Suprapubic skin (tissue), 4 donors: Measurements from ENCODE around the gene YY1AP1.

ENCODE experiments used
- EP300 ChIP-seq: sonication (generic); formaldehyde crosslinking; IDR thresholded peaks from one replicate; pipeline ENCODE4 v1.6.1; 2017; ENCODE audit warnings: antibody characterized with exemption
- POLR2A ChIP-seq, 2 donors: fragments of 450-650 bp; IDR thresholded peaks; one replicate each; pipeline ENCODE4 v1.6.1; 2017; ENCODE audit warnings: antibody characterized with exemption in 2 of 2, mild to moderate bottlenecking in 2 of 2, moderate library complexity in 2 of 2
- POLR2AphosphoS5 ChIP-seq, 3 donors: sonication (generic); formaldehyde crosslinking; IDR thresholded peaks; one replicate each; pipeline ENCODE4 v1.6.1; 2017; ENCODE audit warnings: antibody characterized with exemption in 3 of 3
- TF ChIP-seq, protein P1 (sequence below), 2 donors: fragments of 200-600 bp in 1 of 2; fragments of 450-650 bp in 1 of 2; sonication (generic) in 1 of 2; IDR thresholded peaks; one replicate each; pipeline ENCODE4 v1.5.1; 2016 to 2019; ENCODE audit warnings: antibody characterized with exemption in 2 of 2, mild to moderate bottlenecking in 1 of 2, moderate library complexity in 1 of 2

DNA sequence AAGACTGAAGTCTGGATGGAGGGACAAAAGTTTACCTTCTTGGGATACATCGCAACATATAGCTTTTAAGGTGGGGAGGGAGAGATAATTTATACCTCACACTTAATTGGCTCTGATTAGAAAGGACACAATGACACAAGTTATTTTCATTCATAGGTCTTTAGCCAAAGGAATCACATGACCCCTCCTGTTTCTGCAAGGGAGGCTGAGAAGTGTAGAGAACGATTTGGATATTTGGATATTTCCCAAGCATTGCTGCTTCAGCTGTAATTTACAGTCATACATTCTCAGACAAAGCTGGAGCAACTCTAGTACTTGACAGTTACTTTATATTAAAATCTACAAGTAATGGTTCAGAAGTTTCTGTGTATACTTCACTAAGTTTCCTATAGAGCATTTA is 24.5 kb upstream of the YY1AP1 start:
- TF ChIP-seq, protein P1, sequence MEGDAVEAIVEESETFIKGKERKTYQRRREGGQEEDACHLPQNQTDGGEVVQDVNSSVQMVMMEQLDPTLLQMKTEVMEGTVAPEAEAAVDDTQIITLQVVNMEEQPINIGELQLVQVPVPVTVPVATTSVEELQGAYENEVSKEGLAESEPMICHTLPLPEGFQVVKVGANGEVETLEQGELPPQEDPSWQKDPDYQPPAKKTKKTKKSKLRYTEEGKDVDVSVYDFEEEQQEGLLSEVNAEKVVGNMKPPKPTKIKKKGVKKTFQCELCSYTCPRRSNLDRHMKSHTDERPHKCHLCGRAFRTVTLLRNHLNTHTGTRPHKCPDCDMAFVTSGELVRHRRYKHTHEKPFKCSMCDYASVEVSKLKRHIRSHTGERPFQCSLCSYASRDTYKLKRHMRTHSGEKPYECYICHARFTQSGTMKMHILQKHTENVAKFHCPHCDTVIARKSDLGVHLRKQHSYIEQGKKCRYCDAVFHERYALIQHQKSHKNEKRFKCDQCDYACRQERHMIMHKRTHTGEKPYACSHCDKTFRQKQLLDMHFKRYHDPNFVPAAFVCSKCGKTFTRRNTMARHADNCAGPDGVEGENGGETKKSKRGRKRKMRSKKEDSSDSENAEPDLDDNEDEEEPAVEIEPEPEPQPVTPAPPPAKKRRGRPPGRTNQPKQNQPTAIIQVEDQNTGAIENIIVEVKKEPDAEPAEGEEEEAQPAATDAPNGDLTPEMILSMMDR (IDR thresholded peaks at IDR 0.05) = no peak
- TF ChIP-seq POLR2A (IDR thresholded peaks at IDR 0.05) = no peak
- no peak for TF ChIP-seq POLR2AphosphoS5 (IDR thresholded peaks at IDR 0.05)
- TF ChIP-seq EP300 = no peak
